SH-SY5Y (cell line): ENCODE data around the gene PVALEF.

Experiments
- GATA2 ChIP-seq: IDR thresholded peaks from 2 replicates; pipeline ENCODE4 v1.6.1; 2011; ENCODE audit warnings: mild to moderate bottlenecking, low read depth, low read length
- GATA3 ChIP-seq: IDR thresholded peaks from 2 replicates; pipeline ENCODE4 v1.6.1; 2011; ENCODE audit warnings: low read depth, mild to moderate bottlenecking, low read length, moderate library complexity

DNA sequence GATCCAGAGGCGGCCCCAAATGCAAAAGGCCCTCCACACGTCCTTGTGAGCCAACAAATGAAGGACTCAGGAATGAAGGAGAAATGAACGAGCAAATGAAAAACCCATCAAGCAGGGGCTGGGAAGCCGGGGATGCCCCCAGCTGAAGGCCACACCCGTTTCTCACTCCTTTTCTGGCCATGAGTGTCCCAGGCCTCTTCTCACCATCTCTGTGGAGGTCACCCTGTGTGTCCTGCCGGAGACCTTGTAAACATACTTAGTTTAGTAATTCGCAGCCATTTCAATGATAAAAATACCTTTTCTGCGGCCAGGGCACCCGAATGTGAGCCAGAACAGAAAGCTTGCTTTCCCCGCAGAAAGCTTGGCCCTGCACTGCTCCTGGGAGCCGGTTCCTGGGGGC lies 21.8 kb downstream of the PVALEF start:
- no peak for TF ChIP-seq GATA2
- no peak for TF ChIP-seq GATA3
